HL-60 (cell line): ENCODE measurements around the gene ZNF521.

Experiments used
- DNase-seq, 2 experiments: peaks; one replicate each; pipeline ENCODE4 v3.0.0-alpha.2; 2010 to 2020; ENCODE audit warnings: low read depth in 1 of 2, low spot score in 1 of 2
- H3K27ac ChIP-seq: fragments of 250-450 bp; sonication (Bioruptor Pico); replicated peaks from 2 replicates; pipeline ENCODE4 v1.5.1; 2020; ENCODE audit warnings: mild to moderate bottlenecking, moderate library complexity
- H3K27me3 ChIP-seq: fragments of 250-450 bp; sonication (Bioruptor Pico); 2 replicates; pipeline ENCODE4 v1.5.1; 2021; ENCODE audit warnings: mild to moderate bottlenecking, moderate library complexity; ENCODE audit not compliant: insufficient read depth, poor library complexity, severe bottlenecking
- H3K4me3 ChIP-seq: replicated peaks from 2 replicates; pipeline ENCODE4 v1.5.1; 2011; ENCODE audit warnings: mild to moderate bottlenecking, control low read depth, low read length; ENCODE audit not compliant: insufficient read depth
- GABPA ChIP-seq: IDR thresholded peaks from 2 replicates; pipeline ENCODE4 v1.6.1; 2012; ENCODE audit warnings: low read depth
- POLR2AphosphoS5 ChIP-seq: IDR thresholded peaks from 2 replicates; pipeline ENCODE4 v1.6.1; 2012; ENCODE audit warnings: low read depth
- SPI1 ChIP-seq: IDR thresholded peaks from 2 replicates; pipeline ENCODE4 v1.6.1; 2012; ENCODE audit warnings: low read depth, mild to moderate bottlenecking, borderline replicate concordance
- TF ChIP-seq, protein P1 (sequence below): IDR thresholded peaks from 2 replicates; pipeline ENCODE4 v1.6.1; 2012; ENCODE audit warnings: low read depth; ENCODE audit not compliant: insufficient replicate concordance
- TF ChIP-seq, protein P2 (sequence below): IDR thresholded peaks from one replicate; pipeline ENCODE4 v1.5.1; 2011; ENCODE audit warnings: low read length, control low read depth, inconsistent platforms; ENCODE audit not compliant: insufficient read depth

ZNF521 gene

GRCh38 chr18:25229920-25230319 is 122.0 kb downstream of the ZNF521 start:
- no peak for DNase-seq
- Histone ChIP-seq H3K27me3 (peaks cover 12% of the 10 kb centered on the region), H3K4me3 (no peak overlapping the region), H3K27ac (no peak overlapping the region)
- TF ChIP-seq, protein P1, sequence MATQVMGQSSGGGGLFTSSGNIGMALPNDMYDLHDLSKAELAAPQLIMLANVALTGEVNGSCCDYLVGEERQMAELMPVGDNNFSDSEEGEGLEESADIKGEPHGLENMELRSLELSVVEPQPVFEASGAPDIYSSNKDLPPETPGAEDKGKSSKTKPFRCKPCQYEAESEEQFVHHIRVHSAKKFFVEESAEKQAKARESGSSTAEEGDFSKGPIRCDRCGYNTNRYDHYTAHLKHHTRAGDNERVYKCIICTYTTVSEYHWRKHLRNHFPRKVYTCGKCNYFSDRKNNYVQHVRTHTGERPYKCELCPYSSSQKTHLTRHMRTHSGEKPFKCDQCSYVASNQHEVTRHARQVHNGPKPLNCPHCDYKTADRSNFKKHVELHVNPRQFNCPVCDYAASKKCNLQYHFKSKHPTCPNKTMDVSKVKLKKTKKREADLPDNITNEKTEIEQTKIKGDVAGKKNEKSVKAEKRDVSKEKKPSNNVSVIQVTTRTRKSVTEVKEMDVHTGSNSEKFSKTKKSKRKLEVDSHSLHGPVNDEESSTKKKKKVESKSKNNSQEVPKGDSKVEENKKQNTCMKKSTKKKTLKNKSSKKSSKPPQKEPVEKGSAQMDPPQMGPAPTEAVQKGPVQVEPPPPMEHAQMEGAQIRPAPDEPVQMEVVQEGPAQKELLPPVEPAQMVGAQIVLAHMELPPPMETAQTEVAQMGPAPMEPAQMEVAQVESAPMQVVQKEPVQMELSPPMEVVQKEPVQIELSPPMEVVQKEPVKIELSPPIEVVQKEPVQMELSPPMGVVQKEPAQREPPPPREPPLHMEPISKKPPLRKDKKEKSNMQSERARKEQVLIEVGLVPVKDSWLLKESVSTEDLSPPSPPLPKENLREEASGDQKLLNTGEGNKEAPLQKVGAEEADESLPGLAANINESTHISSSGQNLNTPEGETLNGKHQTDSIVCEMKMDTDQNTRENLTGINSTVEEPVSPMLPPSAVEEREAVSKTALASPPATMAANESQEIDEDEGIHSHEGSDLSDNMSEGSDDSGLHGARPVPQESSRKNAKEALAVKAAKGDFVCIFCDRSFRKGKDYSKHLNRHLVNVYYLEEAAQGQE: no peak

GRCh38 chr18:25229081-25229480 is 122.9 kb downstream of the ZNF521 start:
- Histone ChIP-seq H3K27ac (no peak overlapping the region), H3K27me3 (peaks cover 12% of the 10 kb centered on the region), H3K4me3 (no peak overlapping the region)
- no peak for DNase-seq
- no peak for TF ChIP-seq SPI1
- TF ChIP-seq GABPA: no peak
- no peak for TF ChIP-seq POLR2AphosphoS5

GRCh38 chr18:25228410-25228809 is 123.6 kb downstream of the ZNF521 start:
- DNase-seq: no peak
- TF ChIP-seq, protein P1: no peak
- no peak for TF ChIP-seq POLR2AphosphoS5
- TF ChIP-seq SPI1: no peak
- no peak for TF ChIP-seq GABPA
- TF ChIP-seq, protein P2, sequence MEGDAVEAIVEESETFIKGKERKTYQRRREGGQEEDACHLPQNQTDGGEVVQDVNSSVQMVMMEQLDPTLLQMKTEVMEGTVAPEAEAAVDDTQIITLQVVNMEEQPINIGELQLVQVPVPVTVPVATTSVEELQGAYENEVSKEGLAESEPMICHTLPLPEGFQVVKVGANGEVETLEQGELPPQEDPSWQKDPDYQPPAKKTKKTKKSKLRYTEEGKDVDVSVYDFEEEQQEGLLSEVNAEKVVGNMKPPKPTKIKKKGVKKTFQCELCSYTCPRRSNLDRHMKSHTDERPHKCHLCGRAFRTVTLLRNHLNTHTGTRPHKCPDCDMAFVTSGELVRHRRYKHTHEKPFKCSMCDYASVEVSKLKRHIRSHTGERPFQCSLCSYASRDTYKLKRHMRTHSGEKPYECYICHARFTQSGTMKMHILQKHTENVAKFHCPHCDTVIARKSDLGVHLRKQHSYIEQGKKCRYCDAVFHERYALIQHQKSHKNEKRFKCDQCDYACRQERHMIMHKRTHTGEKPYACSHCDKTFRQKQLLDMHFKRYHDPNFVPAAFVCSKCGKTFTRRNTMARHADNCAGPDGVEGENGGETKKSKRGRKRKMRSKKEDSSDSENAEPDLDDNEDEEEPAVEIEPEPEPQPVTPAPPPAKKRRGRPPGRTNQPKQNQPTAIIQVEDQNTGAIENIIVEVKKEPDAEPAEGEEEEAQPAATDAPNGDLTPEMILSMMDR: no peak
- peaks cover 12% of the 10 kb centered on the region for H3K27me3 ChIP-seq
- no peak overlapping the region for H3K4me3 ChIP-seq
- no peak overlapping the region for H3K27ac ChIP-seq

DNA sequence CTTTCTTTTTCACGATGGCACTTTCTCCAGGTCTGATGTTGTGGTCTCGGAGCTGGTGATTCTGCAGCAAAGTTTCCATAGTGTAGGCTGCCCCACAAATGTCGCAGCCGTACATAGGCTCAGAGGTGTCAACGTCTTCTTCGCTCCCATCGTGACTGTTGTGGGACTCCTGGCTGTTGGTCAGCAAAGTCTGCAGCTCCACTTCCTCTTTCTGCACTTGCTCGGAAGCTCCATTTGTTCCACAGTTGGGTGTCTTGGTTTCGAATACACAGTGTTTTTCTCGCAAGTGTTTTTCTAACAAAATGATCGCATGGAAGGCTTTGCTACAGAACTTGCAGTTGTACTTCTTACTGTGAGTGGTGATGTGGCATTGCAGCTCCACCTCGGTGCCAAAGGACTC is 126.8 kb downstream of the ZNF521 start:
- TF ChIP-seq, protein P2: no peak
- TF ChIP-seq POLR2AphosphoS5 (no peak), SPI1 (peak; percentile 94)
- H3K27ac ChIP-seq: no peak overlapping the region
- H3K27me3 ChIP-seq: no peaks in the 10 kb centered on the region
- H3K4me3 ChIP-seq: no peak overlapping the region
- peak in 1 of 2 experiments; percentile 14 for DNase-seq

DNA sequence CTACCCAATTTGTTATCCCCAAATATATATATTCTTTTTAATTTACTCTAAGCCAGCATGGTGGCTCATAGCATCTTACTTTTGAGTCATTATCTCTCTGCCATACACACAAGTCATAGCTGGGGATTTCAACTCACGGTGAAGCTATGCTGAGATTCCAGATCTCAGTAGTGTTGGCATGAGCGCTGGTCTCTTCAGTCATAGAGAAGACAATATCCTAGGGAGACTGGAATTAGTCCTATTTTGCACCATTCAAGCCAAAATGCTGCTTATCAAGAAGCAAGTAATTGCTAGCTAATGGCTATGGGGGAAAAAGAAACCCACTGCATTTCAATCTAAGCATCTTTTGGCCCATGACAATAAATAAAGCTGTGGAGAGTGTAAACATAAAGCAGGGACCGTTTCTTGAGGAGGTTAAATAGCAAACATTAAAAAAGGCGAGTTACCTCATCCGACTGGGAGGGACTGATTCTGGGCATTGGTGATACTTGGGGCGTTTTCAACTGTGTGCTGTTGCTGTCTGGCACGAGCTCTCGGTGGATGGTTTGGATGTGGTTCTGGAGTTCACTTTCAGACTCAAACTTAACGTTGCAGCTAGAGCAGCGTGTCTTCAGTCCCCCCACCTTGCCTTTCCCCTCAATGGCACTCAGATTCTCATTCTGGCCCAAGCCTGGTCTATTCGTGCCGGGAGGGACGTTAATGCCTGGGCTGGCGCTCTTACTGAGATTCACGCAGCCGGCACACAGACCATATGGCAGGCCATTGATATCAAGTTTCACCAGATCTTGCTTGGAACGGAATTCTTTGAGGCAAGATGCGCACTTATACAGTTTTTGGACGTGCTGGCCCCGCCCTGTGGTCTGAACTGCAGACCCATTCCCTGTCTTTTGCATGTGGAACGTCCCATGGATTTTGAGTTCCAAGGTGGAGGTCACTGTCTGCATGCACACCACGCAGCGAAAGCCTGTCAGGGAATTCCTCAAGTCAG is 127.8 kb downstream of the ZNF521 start:
- no peak for DNase-seq
- TF ChIP-seq, protein P2: no peak
- TF ChIP-seq GABPA (no peak), SPI1 (no peak)
- no peak overlapping the region for H3K27ac ChIP-seq
- H3K27me3 ChIP-seq: no peaks in the 10 kb centered on the region
- H3K4me3 ChIP-seq: no peak overlapping the region
